ENCODE data around the gene PDP2. TPM values are rescaled to one million over a fixed set of nuclear protein-coding genes. Genes with fewer than 3 reads are reported as not detected.

Gene PDP2
- total and polyA plus RNA-seq, 2 donors (not counting 3 experiments of a cell fraction or from before 2014, with no cell fraction given): 4.4 to 9.3 TPM

GRCh38 chr16:66848172-66848571 is 32.1 kb upstream of the PDP2 start:
- POLR2A ChIA-PET: no interaction called here
- H4K20me1 ChIP-seq (replicated peaks; ENCODE audit: control insufficient read depth, extremely low read depth, insufficient read depth, low read length): no peaks in the 10 kb centered on the region
- no peak for DNase-seq (ENCODE audit: low read depth, low spot score)
- intact Hi-C loops (cut with micrococcal nuclease) (no loop called here), dilution Hi-C loops (cut with MboI; ENCODE audit: extremely low pct_ligation_motif_present, low sequenced_read_pairs) (no loop called here)
- no peak overlapping the region for H3K27ac ChIP-seq (ENCODE audit: insufficient read depth, low read depth, low read length)
- no peaks in the 10 kb centered on the region for H3K36me3 ChIP-seq (ENCODE audit: control insufficient read depth in 2 of 2, extremely low read depth in 1 of 2, insufficient read depth in 2 of 2, low read length in 2 of 2)
- no peak overlapping the region for H2AFZ ChIP-seq (ENCODE audit: low read depth, low read length)
- H3K9me1 ChIP-seq (replicated peaks; ENCODE audit: control insufficient read depth, extremely low read depth, insufficient read depth, low read length): no peaks in the 10 kb centered on the region
- no peak for TF ChIP-seq EZH2 (IDR thresholded peaks at IDR 0.05; ENCODE audit: borderline replicate concordance, low read depth, low read length, severe bottlenecking)
- no peak for TF ChIP-seq POLR2AphosphoS5 (IDR thresholded peaks at IDR 0.05; ENCODE audit: insufficient read depth, low read depth, low read length)
- no peak overlapping the region for H3K4me2 ChIP-seq (ENCODE audit: insufficient read depth, low read length)
- no peaks in the 10 kb centered on the region for H3K9me3 ChIP-seq (replicated peaks; ENCODE audit: control insufficient read depth, insufficient read depth, low read length)
- no peak overlapping the region for H3K9ac ChIP-seq (replicated peaks; ENCODE audit: extremely low read depth, insufficient read depth, low read length)
- peaks cover 2% of the 10 kb centered on the region for H3K4me1 ChIP-seq (ENCODE audit: control insufficient read depth, extremely low read depth, insufficient read depth, low read length)
- H3K27me3 ChIP-seq (ENCODE audit: control insufficient read depth in 2 of 2, insufficient read depth in 2 of 2, low read length in 2 of 2): peaks cover 41 to 42% of the 10 kb centered on the region in 2 experiments
- CTCF ChIA-PET: interaction anchor here (0.7 to 3.6 kb wide), 7 partner anchors 9 to 240 kb away, joined by 3 to 31 read pairs (median 8); partner anchors contain the start of gene NAE1
- H3K79me2 ChIP-seq (ENCODE audit: control insufficient read depth, insufficient read depth, low read length): no peaks in the 10 kb centered on the region
- no TSS peak for BruUV-seq (replicated peaks)
- FAIRE-seq: no peak
- no peak overlapping the region for H3K4me3 ChIP-seq (replicated peaks in 1 of 3; ENCODE audit: insufficient read depth in 1 of 3, low read depth in 1 of 3, low read length in 3 of 3)

GRCh38 chr16:66849021-66849420 is 31.3 kb upstream of the PDP2 start:
- H4K20me1 ChIP-seq (replicated peaks; ENCODE audit: control insufficient read depth, extremely low read depth, insufficient read depth, low read length): no peaks in the 10 kb centered on the region
- no peaks in the 10 kb centered on the region for H3K79me2 ChIP-seq (ENCODE audit: control insufficient read depth, insufficient read depth, low read length)
- H3K27ac ChIP-seq (ENCODE audit: insufficient read depth, low read depth, low read length): no peak overlapping the region
- dilution Hi-C loops (cut with MboI; ENCODE audit: extremely low pct_ligation_motif_present, low sequenced_read_pairs) (no loop called here), intact Hi-C loops (cut with micrococcal nuclease) (no loop called here)
- POLR2A ChIA-PET: no interaction called here
- no peak overlapping the region for H3K4me2 ChIP-seq (ENCODE audit: insufficient read depth, low read length)
- no TSS peak for BruUV-seq (replicated peaks)
- peaks cover 32 to 34% of the 10 kb centered on the region in 2 experiments for H3K27me3 ChIP-seq (ENCODE audit: control insufficient read depth in 2 of 2, insufficient read depth in 2 of 2, low read length in 2 of 2)
- CTCF ChIA-PET: interaction anchor here (0.6 to 2.9 kb wide), 7 partner anchors 11 to 240 kb away, joined by 3 to 31 read pairs (median 5); partner anchors contain the start of gene NAE1
- no peak for DNase-seq (ENCODE audit: low read depth, low spot score)
- no peaks in the 10 kb centered on the region for H3K9me1 ChIP-seq (replicated peaks; ENCODE audit: control insufficient read depth, extremely low read depth, insufficient read depth, low read length)
- no peak for FAIRE-seq
- peaks cover 2% of the 10 kb centered on the region for H3K4me1 ChIP-seq (ENCODE audit: control insufficient read depth, extremely low read depth, insufficient read depth, low read length)
- TF ChIP-seq, protein P1, sequence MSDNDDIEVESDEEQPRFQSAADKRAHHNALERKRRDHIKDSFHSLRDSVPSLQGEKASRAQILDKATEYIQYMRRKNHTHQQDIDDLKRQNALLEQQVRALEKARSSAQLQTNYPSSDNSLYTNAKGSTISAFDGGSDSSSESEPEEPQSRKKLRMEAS (IDR thresholded peaks at IDR 0.05; ENCODE audit: insufficient read depth, insufficient read length): no peak
- TF ChIP-seq EZH2 (IDR thresholded peaks at IDR 0.05; ENCODE audit: borderline replicate concordance, low read depth, low read length, severe bottlenecking) (no peak), FOS (IDR thresholded peaks at IDR 0.05; ENCODE audit: borderline replicate concordance, insufficient read depth, low read length) (no peak), JUN (IDR thresholded peaks at IDR 0.05; ENCODE audit: borderline replicate concordance, insufficient read depth, insufficient read length, low read depth) (no peak), CTCF (IDR thresholded peaks at IDR 0.05; ENCODE audit: extremely low read depth in 1 of 2, insufficient read depth in 1 of 2, low read depth in 1 of 2, low read length in 2 of 2) (no peak), POLR2A (IDR thresholded peaks at IDR 0.05; ENCODE audit: low read depth, low read length) (no peak)
- no peaks in the 10 kb centered on the region for H3K9me3 ChIP-seq (replicated peaks; ENCODE audit: control insufficient read depth, insufficient read depth, low read length)
- H2AFZ ChIP-seq (ENCODE audit: low read depth, low read length): no peak overlapping the region
- no peak overlapping the region for H3K4me3 ChIP-seq (replicated peaks in 1 of 3; ENCODE audit: insufficient read depth in 1 of 3, low read depth in 1 of 3, low read length in 3 of 3)
- H3K36me3 ChIP-seq (ENCODE audit: control insufficient read depth in 2 of 2, extremely low read depth in 1 of 2, insufficient read depth in 2 of 2, low read length in 2 of 2): no peaks in the 10 kb centered on the region
- no peak overlapping the region for H3K9ac ChIP-seq (replicated peaks; ENCODE audit: extremely low read depth, insufficient read depth, low read length)
